NCI-H2196 treated with DMSO at 0.1 percent for 48 hours (cell line): ENCODE data around the gene UBAP1L.
"Not testable (repeated sequence)": the region's sequence is repeated elsewhere in the genome, so short reads cannot be mapped to it uniquely, and the experiment has no call there.

Experiments used
- DNase-seq: peaks from one replicate; lab custom pipeline; 2025; ENCODE audit not compliant: unreplicated experiment; lab: John Stamatoyannopoulos, UW

UBAP1L gene

GRCh38 chr15:65115086-65115485 lies at the start of gene UBAP1L:
Gene UBAP1L (minus strand): TSS chr15:65115200. CDS start chr15:65106215, 8,985 bp downstream.
- no peak for DNase-seq

GRCh38 chr15:65164139-65164538 lies 49.1 kb upstream of the UBAP1L start:
- DNase-seq = no peak

GRCh38 chr15:65163041-65163440 lies 48.0 kb upstream of the UBAP1L start:
- no peak for DNase-seq

- no peak for DNase-seq
Observed at GRCh38 chr15:65156692-65157091, 41.7 kb upstream of the UBAP1L start.

- DNase-seq = no peak
Observed at GRCh38 chr15:65154720-65155119, 39.7 kb upstream of the UBAP1L start.

GRCh38 chr15:65147902-65148301 lies 32.9 kb upstream of the UBAP1L start:
- no peak for DNase-seq

- DNase-seq = no peak
Observed at GRCh38 chr15:65146438-65146837, 31.4 kb upstream of the UBAP1L start.

- not testable (repeated sequence) for DNase-seq
Observed at GRCh38 chr15:65138631-65139030, 23.6 kb upstream of the UBAP1L start.

GRCh38 chr15:65137893-65138292 lies 22.9 kb upstream of the UBAP1L start:
- not testable (repeated sequence) for DNase-seq

GRCh38 chr15:65137089-65137488 lies 22.1 kb upstream of the UBAP1L start:
- not testable (repeated sequence) for DNase-seq

GRCh38 chr15:65134538-65134937 lies 19.5 kb upstream of the UBAP1L start:
- no peak for DNase-seq

- DNase-seq = peak; percentile 63
Observed at GRCh38 chr15:65133548-65134200, 18.7 kb upstream of the UBAP1L start, which contains the start of gene PDCD7. Gene PDCD7 (minus strand): TSS chr15:65133808. CDS start chr15:65133781, 27 bp downstream.

- no peak for DNase-seq
Observed at GRCh38 chr15:65132878-65133547, 18.0 kb upstream of the UBAP1L start.

- no peak for DNase-seq
Observed at GRCh38 chr15:65130941-65131340, 15.9 kb upstream of the UBAP1L start.

GRCh38 chr15:65115542-65115941 lies 542 bp upstream of the UBAP1L start:
- no peak for DNase-seq

- DNase-seq = no peak
Observed at GRCh38 chr15:65110676-65111292, 4.2 kb downstream of the UBAP1L start.

- no peak for DNase-seq
Observed at GRCh38 chr15:65106011-65106590, 8.9 kb downstream of the UBAP1L start.

GRCh38 chr15:65105038-65105437 lies 10.0 kb downstream of the UBAP1L start:
- DNase-seq = no peak

- no peak for DNase-seq
Observed at GRCh38 chr15:65102912-65103311, 12.1 kb downstream of the UBAP1L start.

GRCh38 chr15:65101891-65102708 lies 12.9 kb downstream of the UBAP1L start:
- no peak for DNase-seq

- DNase-seq = no peak
Observed at GRCh38 chr15:65101411-65101890, 13.5 kb downstream of the UBAP1L start.
